PC-9 (cell line): Measurements from ENCODE around the gene CTXND1.

Experiments
- EZH2 ChIP-seq: fragments of 200-600 bp; sonication (generic); IDR thresholded peaks from 2 replicates; pipeline ENCODE4 v1.8.0; 2017; ENCODE audit warnings: antibody characterized with exemption, low read depth
- TF ChIP-seq, protein P1 (sequence below): fragments of 200-600 bp; sonication (generic); conservative IDR thresholded peaks from 2 replicates; pipeline ENCODE4 v1.6.1; 2017; ENCODE audit warnings: mixed run types, antibody characterized with exemption, mild to moderate bottlenecking, moderate library complexity

DNA sequence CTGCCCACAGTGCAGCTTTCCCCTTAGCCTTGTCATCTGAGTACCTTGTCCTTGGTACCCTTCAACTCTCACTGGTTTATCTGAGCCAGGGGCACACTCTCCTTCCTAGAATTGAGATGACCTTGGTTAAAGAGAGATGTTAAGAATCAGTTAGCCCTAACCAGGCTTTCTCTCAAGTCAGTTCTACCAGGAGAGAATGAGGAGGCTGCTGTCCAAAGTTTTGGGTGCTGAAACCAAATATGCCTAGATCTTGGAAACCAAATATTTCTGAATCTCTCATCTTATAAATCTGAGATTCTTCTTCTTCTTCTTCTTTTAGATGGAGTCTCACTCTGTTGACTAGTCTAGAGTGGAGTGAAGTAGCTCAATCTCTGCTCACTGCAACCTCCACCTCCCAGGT lies 12.0 kb upstream of the CTXND1 start:
- TF ChIP-seq, protein P1, sequence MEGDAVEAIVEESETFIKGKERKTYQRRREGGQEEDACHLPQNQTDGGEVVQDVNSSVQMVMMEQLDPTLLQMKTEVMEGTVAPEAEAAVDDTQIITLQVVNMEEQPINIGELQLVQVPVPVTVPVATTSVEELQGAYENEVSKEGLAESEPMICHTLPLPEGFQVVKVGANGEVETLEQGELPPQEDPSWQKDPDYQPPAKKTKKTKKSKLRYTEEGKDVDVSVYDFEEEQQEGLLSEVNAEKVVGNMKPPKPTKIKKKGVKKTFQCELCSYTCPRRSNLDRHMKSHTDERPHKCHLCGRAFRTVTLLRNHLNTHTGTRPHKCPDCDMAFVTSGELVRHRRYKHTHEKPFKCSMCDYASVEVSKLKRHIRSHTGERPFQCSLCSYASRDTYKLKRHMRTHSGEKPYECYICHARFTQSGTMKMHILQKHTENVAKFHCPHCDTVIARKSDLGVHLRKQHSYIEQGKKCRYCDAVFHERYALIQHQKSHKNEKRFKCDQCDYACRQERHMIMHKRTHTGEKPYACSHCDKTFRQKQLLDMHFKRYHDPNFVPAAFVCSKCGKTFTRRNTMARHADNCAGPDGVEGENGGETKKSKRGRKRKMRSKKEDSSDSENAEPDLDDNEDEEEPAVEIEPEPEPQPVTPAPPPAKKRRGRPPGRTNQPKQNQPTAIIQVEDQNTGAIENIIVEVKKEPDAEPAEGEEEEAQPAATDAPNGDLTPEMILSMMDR, result no peak
- no peak for TF ChIP-seq EZH2
